NOMO-1 treated with dmso at 0.1 percent for 144 hours (cell line): ENCODE measurements around the gene ZRANB1.

ENCODE experiments used
- DNase-seq: peaks from one replicate; lab custom pipeline; 2025; ENCODE audit not compliant: unreplicated experiment; lab: John Stamatoyannopoulos, UW

ZRANB1 gene

DNA sequence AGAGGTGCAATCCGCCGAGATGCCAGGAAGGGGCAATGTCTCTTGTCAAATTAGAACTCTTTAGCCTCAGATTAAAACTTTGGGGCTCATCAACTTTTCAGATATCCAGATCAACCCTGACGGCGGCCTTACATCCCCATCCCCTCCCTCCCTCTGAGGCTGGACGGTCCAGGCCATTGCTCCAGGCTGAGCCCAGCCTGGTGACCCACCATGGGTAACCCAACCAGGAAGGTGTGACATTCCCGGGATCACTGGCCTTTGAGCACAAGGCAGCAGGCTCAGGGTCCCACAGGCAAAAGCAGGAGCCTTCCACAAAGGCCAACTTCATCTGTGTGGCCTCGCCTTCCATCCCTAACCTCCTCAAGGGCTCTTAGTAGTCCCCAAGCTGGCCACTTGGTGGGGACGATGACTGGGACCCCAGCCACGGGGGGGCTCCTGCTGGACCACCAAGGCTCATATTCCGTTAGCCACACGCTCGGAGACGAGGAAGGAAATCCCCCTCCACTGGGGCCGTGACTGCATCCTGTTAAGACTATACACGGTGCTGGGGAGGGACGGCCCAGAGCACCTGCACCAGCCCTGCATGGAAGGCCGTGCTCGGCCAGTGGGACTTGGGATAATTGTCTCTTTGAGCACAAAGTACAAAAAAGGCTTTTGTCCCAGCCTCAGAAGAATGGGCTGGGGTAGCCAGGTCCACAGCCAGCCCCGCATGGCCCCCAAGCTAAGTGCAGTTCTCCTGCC is 62.8 kb downstream of the ZRANB1 start:
- no peak for DNase-seq

DNA sequence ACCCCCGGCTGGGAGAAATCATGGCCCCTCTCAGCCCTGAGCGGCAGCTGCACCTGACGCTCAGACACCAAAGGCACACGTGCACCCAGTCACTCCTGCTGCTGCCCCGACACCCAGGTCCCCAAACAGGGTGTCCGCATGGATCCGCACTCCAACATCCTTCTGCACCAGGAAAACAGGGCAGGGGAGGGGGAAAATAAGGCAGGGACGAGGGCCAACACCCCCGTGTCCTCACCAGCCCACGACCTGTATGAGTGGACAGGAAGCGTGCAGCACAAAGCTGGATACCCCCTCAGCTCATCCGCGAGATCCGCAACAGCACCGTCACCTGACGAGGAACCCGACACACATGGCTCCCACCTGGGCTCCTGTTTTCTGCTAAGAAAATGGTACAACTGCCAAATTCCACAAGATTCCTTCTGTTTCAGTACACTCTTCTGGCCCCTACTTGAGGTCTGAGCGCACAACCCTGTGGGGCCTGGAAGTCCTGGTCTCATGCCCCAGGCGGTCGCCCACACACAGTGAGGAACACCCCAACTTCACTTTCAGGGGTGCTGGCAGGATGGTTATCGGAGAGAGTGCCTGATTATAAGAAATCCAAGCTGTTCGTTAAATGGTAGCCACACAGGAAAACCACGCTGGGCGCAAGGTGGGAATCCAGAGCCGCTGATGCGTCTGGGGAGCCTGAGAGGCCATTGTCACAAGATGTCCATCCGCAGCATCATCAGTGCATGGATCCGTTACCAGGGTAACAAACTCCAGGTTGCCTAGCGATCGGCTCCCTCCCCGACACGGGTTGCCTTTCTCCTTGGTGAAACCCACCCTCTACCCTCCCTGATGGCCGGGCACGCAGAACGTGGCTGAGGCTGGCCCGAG is 63.6 kb downstream of the ZRANB1 start:
- DNase-seq, result no peak

GRCh38 chr10:125006188-125006680 is 64.3 kb downstream of the ZRANB1 start:
- no peak for DNase-seq

GRCh38 chr10:125006921-125007426 is 65.1 kb downstream of the ZRANB1 start:
- DNase-seq, result no peak

DNA sequence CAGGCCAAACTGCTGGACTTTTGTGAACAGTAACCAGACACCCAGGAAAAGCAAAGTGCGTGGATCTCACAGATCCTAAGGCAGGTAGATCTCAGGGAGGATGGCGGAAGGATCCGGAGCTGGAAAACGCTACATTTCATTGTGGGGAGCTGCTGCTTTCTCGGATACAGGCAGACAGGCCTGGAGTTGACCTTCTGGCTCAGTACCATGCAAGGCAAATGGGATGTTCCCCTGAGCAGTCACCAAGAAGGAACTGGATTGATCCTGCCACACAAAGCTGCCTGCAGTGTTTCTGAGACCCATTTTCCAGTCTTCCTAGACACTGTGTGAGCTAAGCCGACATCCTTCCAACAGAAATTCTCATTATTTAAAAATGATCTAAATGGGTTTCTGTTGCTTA is 65.5 kb downstream of the ZRANB1 start:
- DNase-seq, result no peak

DNA sequence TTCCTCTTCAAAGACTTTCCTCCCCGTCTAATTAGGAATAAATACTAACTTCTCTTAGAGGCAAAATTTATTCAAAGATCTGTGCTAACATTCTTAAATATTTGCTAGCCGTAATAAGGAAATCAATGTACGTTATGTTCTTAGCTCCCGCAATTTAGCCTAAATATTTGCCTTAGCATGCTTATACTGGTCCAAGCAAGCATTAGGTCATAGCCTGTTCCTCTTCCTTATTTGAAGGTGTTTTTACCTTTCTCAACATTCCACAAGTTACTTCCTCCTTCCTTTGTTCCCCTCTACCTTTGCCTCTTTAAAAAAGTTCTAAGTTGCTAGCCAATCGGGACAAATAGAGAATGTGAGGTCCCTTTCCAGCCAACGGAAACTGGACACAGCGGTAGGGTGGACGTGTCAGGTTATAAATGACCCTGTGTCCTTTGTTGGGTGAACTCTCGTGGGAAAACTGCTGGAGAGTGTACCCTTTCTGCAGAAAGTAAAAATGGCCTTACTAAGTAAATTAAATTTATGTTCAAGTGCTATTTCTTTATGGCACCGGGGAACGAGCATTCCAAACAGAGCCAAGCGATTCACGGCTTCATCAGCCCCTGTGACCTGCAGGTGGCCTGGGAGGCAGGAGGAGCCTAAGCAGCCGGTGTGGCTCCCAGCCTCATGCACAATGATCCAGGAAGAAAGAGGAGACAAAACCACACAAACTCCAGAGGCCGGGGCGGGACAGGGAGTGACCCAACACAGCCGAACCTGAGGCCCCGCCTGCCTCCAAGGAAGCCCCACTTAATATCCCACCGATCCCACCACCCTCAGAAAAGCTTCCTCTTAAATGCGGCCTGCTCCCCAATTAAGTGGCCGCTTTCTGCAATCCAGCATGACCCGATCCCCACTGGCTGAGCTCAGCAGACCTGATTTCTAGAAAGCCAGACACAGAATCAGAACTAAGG is 67.0 kb downstream of the ZRANB1 start:
- DNase-seq, result no peak

- DNase-seq, result no peak
Measured at GRCh38 chr10:125009661-125010161, 67.8 kb downstream of the ZRANB1 start.

GRCh38 chr10:125010362-125010761 is 68.4 kb downstream of the ZRANB1 start:
- DNase-seq, result no peak

- DNase-seq, result no peak
Measured at GRCh38 chr10:125011171-125011925, 69.4 kb downstream of the ZRANB1 start.

DNA sequence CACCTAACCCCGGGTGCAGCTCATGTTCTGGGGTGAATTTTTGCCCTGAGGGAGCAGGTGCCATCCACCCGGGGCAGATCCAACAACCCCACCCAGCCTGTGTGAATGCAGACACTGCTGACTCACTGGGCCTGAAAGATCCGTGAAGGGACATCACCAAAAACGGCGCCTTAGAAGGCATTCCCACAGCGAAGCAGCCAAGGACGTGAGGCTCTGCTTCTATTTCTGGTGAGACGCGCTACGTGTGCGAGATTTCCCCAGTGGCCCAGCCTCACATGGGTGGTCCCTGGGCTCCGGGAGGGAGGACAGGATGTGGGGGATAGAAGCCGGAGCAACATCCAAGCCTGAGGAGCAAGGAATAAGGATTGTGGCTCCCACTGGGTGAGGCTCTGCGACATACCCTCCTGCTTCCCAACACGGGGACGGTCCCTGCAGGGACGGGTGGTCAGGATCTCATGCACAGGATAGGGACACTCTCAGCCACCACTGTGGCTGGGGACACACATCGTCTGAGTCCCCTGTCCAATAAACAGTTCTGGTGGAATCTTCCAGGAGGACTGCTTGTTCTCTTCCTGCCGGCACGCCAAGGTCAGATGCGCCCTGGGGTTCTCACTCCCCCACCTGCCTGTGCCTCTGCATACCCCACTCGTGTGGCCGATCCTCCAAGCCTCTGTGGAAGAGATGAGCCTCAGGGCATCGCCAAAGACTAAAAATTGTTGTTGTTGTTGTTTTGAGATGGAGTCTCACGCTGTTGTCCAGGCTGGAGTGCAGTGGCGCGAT is 70.2 kb downstream of the ZRANB1 start:
- DNase-seq, result no peak

DNA sequence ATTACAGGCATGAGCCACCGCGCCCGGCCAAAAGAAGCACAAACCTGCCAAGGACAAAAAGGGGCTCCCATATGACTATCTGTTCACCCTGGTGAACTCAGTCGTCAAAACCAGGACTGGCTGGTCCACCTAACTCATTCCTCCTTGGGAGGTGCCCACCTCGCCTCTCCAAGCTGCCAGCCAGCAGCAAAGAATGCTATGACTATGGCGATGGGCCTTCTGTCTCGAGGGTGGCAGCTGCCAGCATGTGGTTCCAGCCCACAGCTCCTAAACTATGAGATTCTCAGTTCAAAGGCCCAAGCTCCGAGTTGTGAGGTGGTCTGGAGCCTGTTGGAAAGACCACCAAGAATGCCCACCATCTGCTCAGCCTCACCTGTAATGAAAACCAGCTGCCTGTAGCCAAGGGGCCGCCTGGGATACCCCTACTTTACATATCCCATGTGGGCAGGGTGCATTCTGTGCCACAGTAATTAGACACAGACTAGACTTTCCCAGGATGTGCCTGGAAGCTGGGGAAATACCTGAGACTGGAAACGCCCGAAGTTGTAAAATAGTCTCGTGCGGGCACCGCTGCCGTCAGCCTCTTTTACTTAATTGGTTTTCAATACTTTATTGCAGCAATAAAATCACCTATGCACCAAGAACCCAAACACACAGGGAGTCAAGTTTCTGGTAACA is 71.1 kb downstream of the ZRANB1 start:
- DNase-seq, result no peak

DNA sequence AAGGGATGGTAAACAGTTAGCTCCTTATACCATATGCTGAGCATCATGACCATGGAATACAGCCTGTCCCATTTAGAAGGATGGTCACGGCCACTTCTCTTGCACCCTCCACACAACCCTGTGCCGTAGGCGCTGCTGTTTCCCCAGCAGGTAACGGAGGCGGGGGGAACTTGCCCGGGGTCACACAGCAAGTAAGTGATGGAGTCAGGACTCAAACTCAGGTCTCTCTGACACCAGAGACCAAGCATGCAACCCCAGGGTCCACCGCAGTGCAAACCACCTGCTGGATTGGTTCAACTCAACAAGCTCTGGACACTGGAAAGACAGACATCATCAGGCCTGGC is 71.6 kb downstream of the ZRANB1 start:
- no peak for DNase-seq

GRCh38 chr10:125014086-125014830 is 72.3 kb downstream of the ZRANB1 start:
- DNase-seq, result no peak

DNA sequence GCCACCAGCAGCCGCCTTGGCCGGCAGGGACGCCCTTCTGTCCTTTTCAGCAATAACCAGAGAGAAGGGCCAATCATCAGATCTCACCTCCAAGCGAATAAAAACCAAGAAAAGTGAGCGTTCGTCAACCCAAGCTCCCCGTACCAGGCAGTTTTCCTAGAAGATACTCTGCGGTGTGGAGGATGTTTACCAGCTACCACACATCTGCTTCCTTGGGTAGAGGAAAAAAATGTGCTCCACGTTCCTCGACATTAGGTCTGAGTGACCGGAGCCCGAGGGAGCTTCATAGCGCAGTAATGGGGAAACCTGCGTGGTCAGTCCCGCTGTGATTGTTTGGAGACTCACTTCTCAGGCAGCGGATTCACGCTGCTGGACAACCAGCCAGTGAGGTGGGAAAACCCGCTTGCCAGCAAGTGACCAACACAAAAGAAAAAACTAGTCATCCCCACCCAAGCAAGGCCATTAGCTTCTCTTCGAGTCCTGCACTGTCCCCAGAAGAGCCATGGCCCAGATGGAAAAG is 73.0 kb downstream of the ZRANB1 start:
- DNase-seq, result no peak

- no peak for DNase-seq
Measured at GRCh38 chr10:125015356-125015944, 73.5 kb downstream of the ZRANB1 start.

DNA sequence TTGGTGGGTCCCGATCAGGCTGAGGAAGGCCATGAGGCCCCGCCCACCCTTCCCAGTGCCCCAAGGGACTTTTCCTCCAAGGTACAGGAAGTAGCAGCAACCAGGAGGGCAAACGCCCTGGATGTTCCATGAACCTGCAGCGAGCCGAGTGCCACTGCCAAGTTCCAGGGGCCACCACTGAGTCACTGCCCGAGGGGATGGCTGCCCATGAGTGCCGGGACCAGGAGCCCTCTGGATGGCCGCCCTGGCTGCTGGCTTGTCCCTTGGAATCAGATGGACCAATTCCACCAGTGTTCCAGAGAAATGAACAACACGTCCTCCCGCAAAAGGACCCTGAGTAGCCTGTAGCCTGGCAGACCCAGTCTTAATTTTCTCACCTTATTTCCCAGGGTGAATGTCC is 74.2 kb downstream of the ZRANB1 start:
- DNase-seq, result no peak

GRCh38 chr10:125016611-125017202 is 74.8 kb downstream of the ZRANB1 start:
- no peak for DNase-seq
